GM12878 (cell line): ENCODE results near the gene CCRL2. TPM values are rescaled to one million over a fixed set of nuclear protein-coding genes. Genes with fewer than 3 reads are reported as not detected.

Experiments
- ATAC-seq: fragments of 200-7000 bp; cut with Tn5 transposase; 3 replicates; pipeline ENCODE4 v1.9.1; 2020; ENCODE audit warnings: mild to moderate bottlenecking, moderate library complexity
- BruUV-seq: library from RNA; stranded (reverse); fragments of 400-500 nt; replicated peaks from 2 replicates; lab custom pipeline; 2021; lab: Mats Ljungman, UMichigan
- CTCF ChIA-PET: fragments of 300-600 bp; sonication (Branson Sonifier 250); formaldehyde crosslinking; extraction: SDS; loops from one replicate; lab custom pipeline; 2021; ENCODE audit warnings: inconsistent platforms; lab: Yijun Ruan, JAX
- POLR2A ChIA-PET: fragments of 350-600 bp; formaldehyde crosslinking; extraction: SDS; loops from one replicate; lab custom pipeline; 2021; ENCODE audit warnings: inconsistent platforms; lab: Charles Lee
- RAD21 ChIA-PET: fragments of 300-600 bp; sonication (Branson Sonifier 250); formaldehyde crosslinking; loops from one replicate; lab custom pipeline; 2023; ENCODE audit warnings: antibody characterized with exemption; ENCODE audit not compliant: unreplicated experiment; lab: Charles Lee
- SMC1A ChIA-PET: fragments of 300-600 bp; sonication (Branson Sonifier 250); formaldehyde crosslinking; loops from one replicate; lab custom pipeline; 2023; ENCODE audit not compliant: unreplicated experiment, uncharacterized antibody; lab: Charles Lee
- DNase-seq: peaks from one replicate; pipeline ENCODE4 v3.0.0-alpha.2; 2011; ENCODE audit warnings: low read depth, low spot score
- FAIRE-seq: peaks from 3 replicates; lab custom pipeline; 2011; peaks lifted over from hg19 to GRCh38; lab: Jason Lieb, UNC
- H2AFZ ChIP-seq: 2 replicates; pipeline ENCODE4 v1.6.0; 2011; ENCODE audit warnings: low read depth, low read length, control low read depth; ENCODE audit not compliant: control insufficient read depth
- H3K27ac ChIP-seq: 2 replicates; pipeline ENCODE4 v1.5.1; 2011; ENCODE audit warnings: control low read depth; ENCODE audit not compliant: control insufficient read depth, insufficient read depth
- H3K27me3 ChIP-seq, 2 experiments: replicated peaks in 1 of 2; 2 replicates each; pipeline versions ENCODE4 v1.6.0 to v1.6.1; 2011; ENCODE audit warnings: low read length in 1 of 2; ENCODE audit not compliant: control insufficient read depth in 2 of 2, insufficient read depth in 2 of 2
- H3K36me3 ChIP-seq, 2 experiments: 2 replicates each; pipeline ENCODE4 v1.5.1; 2011; ENCODE audit warnings: low read length in 1 of 2; ENCODE audit not compliant: control insufficient read depth in 2 of 2, insufficient read depth in 2 of 2
- H3K4me1 ChIP-seq: 2 replicates; pipeline ENCODE4 v1.6.1; 2011; ENCODE audit warnings: mild to moderate bottlenecking, low read length, moderate library complexity, mixed read lengths; ENCODE audit not compliant: control insufficient read depth, insufficient read depth
- H3K4me2 ChIP-seq: 2 replicates; pipeline ENCODE4 v1.6.0; 2011; ENCODE audit warnings: control low read depth; ENCODE audit not compliant: control insufficient read depth, insufficient read depth
- H3K4me3 ChIP-seq: fragments of 200-600 bp; sonication (generic); 2 replicates; pipeline ENCODE4 v1.5.1; 2016
- H3K79me2 ChIP-seq: 2 replicates; pipeline ENCODE4 v1.6.0; 2011; ENCODE audit warnings: low read length; ENCODE audit not compliant: control insufficient read depth, insufficient read depth
- H3K9ac ChIP-seq: 2 replicates; pipeline ENCODE4 v1.8.0; 2011; ENCODE audit warnings: low read length, control low read depth, mixed read lengths; ENCODE audit not compliant: control insufficient read depth, insufficient read depth
- H3K9me3 ChIP-seq: replicated peaks from 3 replicates; pipeline ENCODE4 v1.5.1; 2011; ENCODE audit warnings: mild to moderate bottlenecking, low read length; ENCODE audit not compliant: control insufficient read depth, insufficient read depth
- H4K20me1 ChIP-seq: 2 replicates; pipeline ENCODE4 v1.6.0; 2011; ENCODE audit not compliant: control insufficient read depth, insufficient read depth
- CHD1 ChIP-seq: IDR thresholded peaks from 2 replicates; pipeline ENCODE4 v1.6.1; 2012; ENCODE audit warnings: low read depth, low read length, improper control_type of control experiment
- HCFC1 ChIP-seq: fragments of 150-350 bp; IDR thresholded peaks from 2 replicates; pipeline ENCODE4 v1.6.1; 2014; ENCODE audit warnings: low read length
- HDAC2 ChIP-seq: fragments of 200-600 bp; sonication (generic); IDR thresholded peaks from 2 replicates; pipeline ENCODE4 v1.6.1; 2017
- KAT2A ChIP-seq: conservative IDR thresholded peaks from 2 replicates; pipeline ENCODE4 v1.6.1; 2011; ENCODE audit warnings: low read depth, low read length; ENCODE audit not compliant: control insufficient read depth
- NFYB ChIP-seq: IDR thresholded peaks from 2 replicates; pipeline ENCODE4 v1.6.1; 2011; ENCODE audit warnings: low read depth, mild to moderate bottlenecking, low read length, improper control_type of control experiment, moderate library complexity; ENCODE audit not compliant: insufficient read depth
- NR2F1 ChIP-seq: fragments of 450-650 bp; conservative IDR thresholded peaks from 2 replicates; pipeline ENCODE4 v1.6.1; 2017; ENCODE audit warnings: mild to moderate bottlenecking
- POLR2AphosphoS2 ChIP-seq: IDR thresholded peaks from 2 replicates; pipeline ENCODE4 v1.6.1; 2011; ENCODE audit warnings: low read depth, mild to moderate bottlenecking, low read length, improper control_type of control experiment, moderate library complexity
- ZBTB40 ChIP-seq: fragments of 450-650 bp; IDR thresholded peaks from 2 replicates; pipeline ENCODE4 v1.6.1; 2016; ENCODE audit warnings: mild to moderate bottlenecking, moderate library complexity, borderline replicate concordance
- ZNF217 ChIP-seq: fragments of 450-650 bp; IDR thresholded peaks from 2 replicates; pipeline ENCODE4 v1.6.1; 2017; ENCODE audit warnings: antibody characterized with exemption, mild to moderate bottlenecking
- ZSCAN29 ChIP-seq: fragments of 450-650 bp; IDR thresholded peaks from 2 replicates; pipeline ENCODE4 v1.6.1; 2017; ENCODE audit warnings: mild to moderate bottlenecking, moderate library complexity
- ZZZ3 ChIP-seq: IDR thresholded peaks from 2 replicates; pipeline ENCODE4 v1.6.1; 2011; ENCODE audit warnings: low read depth; ENCODE audit not compliant: control insufficient read depth, insufficient read length
- WGBS: methylation state at CpG from one replicate; pipeline ENCODE4 v1.1.6; 2016; ENCODE audit warnings: low lambda C conversion rate; ENCODE audit not compliant: insufficient replicate concordance, insufficient coverage; ENCODE audit errors: missing lambda C conversion rate; 5-methylcytosine and 5-hydroxymethylcytosine counted together
- in situ Hi-C: fragments of 300-500 bp; cut with MboI; formaldehyde crosslinking; loops from 9 replicates; pipeline ENCODE4 v1.14.3; 2018; ENCODE audit warnings: mixed read lengths
- intact Hi-C: fragments of 100-400 bp; cut with micrococcal nuclease; formaldehyde crosslinking; loops from one replicate; pipeline ENCODE4 v1.14.2; 2022; ENCODE audit not compliant: unreplicated experiment
- polyA plus RNA-seq, 11 experiments: library from polyadenylated mRNA; depleted of rRNA in 4 of 11; unstranded in 6 of 11; stranded (reverse) in 5 of 11; fragments of >200 nt; fragmentation: Nextera tagmentation in 4 of 11; fragmentation: Illumina TruSeq in 1 of 11; extraction: Ambion mirVana in 4 of 11; extraction: Trizol in 1 of 11; gene quantifications; 1 replicate in 1 of 11; 2 replicates in 10 of 11; pipeline versions ENCODE4 v1.2.1 to v1.2.3, GENCODE V29; 2011 to 2016; ENCODE audit warnings: inconsistent platforms in 2 of 11, missing spikeins in 2 of 11, low read depth in 1 of 11
- total RNA-seq, 4 experiments: library from RNA; depleted of rRNA in 3 of 4; stranded (reverse); fragments of >200 nt in 3 of 4; fragmentation: Illumina TruSeq in 1 of 4; extraction: Trizol in 1 of 4; gene quantifications; 2 replicates each; pipeline versions ENCODE4 v1.2.1 to v1.2.3, GENCODE V29; 2013 to 2021
- TF ChIP-seq, protein P1 (sequence below): IDR thresholded peaks from 2 replicates; pipeline ENCODE4 v1.6.1; 2012; ENCODE audit warnings: low read depth, low read length, improper control_type of control experiment
- TF ChIP-seq, protein P2 (sequence below): fragments of 450-650 bp; formaldehyde crosslinking; IDR thresholded peaks from 2 replicates; pipeline ENCODE4 v1.4.0; 2022; ENCODE audit warnings: mild to moderate bottlenecking, moderate library complexity

Gene CCRL2
- total and polyA plus RNA-seq, 10 of the 15 experiments (the other 5 are each of a cell fraction or from before 2014, with no cell fraction given) = 0.04 to 2.5 (median 1.8) TPM

GRCh38 chr3:46361408-46362283, 45.4 kb upstream of the CCRL2 start (continued):
- TF ChIP-seq ZBTB40 (no peak), ZSCAN29 (no peak), CHD1 (no peak), KAT2A (no peak)

GRCh38 chr3:46365041-46365440, 42.0 kb upstream of the CCRL2 start:
- FAIRE-seq = no peak
- H3K27ac ChIP-seq = no peak overlapping the region
- SMC1A ChIA-PET = interaction anchor here (1.4 to 2.2 kb wide), 6 partner anchors 13 to 266 kb away, joined by 3 to 13 read pairs (median 6); no protein-coding TSS in a partner anchor
- no peaks in the 10 kb centered on the region for H3K27me3 ChIP-seq
- intact Hi-C loops = no loop called here
- no peak overlapping the region for H3K9ac ChIP-seq
- DNase-seq = no peak
- no peaks in the 10 kb centered on the region for H3K36me3 ChIP-seq
- no peak overlapping the region for H3K4me3 ChIP-seq
- in situ Hi-C loops = no loop called here
- H3K9me3 ChIP-seq = no peaks in the 10 kb centered on the region
- 53% methylated on average over 4 of the region's 4 CpGs for WGBS
- H3K79me2 ChIP-seq = no peaks in the 10 kb centered on the region
- POLR2A ChIA-PET = no interaction called here
- CTCF ChIA-PET = interaction anchor here (0.6 to 16.2 kb wide), 4 partner anchors 12 to 149 kb away, joined by 3 to 555 read pairs (median 5); no protein-coding TSS in a partner anchor
- H3K4me1 ChIP-seq = peaks cover 40% of the 10 kb centered on the region
- BruUV-seq = no TSS peak
- H4K20me1 ChIP-seq = no peaks in the 10 kb centered on the region
- H3K4me2 ChIP-seq = no peak overlapping the region
- no peak overlapping the region for H2AFZ ChIP-seq
- RAD21 ChIA-PET = interaction anchor here (1.0 to 6.0 kb wide), 6 partner anchors 88 to 286 kb away, joined by 3 to 31 read pairs (median 4); partner anchors contain the start of gene CCR1
- ATAC-seq = no peak
- TF ChIP-seq ZZZ3 = no peak
- no peak for TF ChIP-seq POLR2AphosphoS2
- no peak for TF ChIP-seq HDAC2
- no peak for TF ChIP-seq NR2F1
- TF ChIP-seq, protein P1, sequence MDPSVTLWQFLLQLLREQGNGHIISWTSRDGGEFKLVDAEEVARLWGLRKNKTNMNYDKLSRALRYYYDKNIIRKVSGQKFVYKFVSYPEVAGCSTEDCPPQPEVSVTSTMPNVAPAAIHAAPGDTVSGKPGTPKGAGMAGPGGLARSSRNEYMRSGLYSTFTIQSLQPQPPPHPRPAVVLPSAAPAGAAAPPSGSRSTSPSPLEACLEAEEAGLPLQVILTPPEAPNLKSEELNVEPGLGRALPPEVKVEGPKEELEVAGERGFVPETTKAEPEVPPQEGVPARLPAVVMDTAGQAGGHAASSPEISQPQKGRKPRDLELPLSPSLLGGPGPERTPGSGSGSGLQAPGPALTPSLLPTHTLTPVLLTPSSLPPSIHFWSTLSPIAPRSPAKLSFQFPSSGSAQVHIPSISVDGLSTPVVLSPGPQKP = no peak
- no peak for TF ChIP-seq NFYB
- no peak for TF ChIP-seq HCFC1
- no peak for TF ChIP-seq ZNF217
- TF ChIP-seq, protein P2, sequence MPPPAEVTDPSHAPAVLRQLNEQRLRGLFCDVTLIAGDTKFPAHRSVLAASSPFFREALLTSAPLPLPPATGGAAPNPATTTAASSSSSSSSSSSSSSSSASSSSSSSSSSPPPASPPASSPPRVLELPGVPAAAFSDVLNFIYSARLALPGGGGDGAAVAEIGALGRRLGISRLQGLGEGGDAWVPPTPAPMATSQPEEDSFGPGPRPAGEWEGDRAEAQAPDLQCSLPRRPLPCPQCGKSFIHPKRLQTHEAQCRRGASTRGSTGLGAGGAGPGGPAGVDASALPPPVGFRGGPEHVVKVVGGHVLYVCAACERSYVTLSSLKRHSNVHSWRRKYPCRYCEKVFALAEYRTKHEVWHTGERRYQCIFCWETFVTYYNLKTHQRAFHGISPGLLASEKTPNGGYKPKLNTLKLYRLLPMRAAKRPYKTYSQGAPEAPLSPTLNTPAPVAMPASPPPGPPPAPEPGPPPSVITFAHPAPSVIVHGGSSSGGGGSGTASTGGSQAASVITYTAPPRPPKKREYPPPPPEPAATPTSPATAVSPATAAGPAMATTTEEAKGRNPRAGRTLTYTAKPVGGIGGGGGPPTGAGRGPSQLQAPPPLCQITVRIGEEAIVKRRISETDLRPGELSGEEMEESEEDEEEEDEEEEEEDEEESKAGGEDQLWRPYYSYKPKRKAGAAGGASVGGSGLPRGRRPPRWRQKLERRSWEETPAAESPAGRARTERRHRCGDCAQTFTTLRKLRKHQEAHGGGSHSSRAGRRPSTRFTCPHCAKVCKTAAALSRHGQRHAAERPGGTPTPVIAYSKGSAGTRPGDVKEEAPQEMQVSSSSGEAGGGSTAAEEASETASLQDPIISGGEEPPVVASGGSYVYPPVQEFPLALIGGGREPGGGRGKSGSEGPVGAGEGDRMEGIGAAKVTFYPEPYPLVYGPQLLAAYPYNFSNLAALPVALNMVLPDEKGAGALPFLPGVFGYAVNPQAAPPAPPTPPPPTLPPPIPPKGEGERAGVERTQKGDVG = no peak
